Heart right ventricle (tissue), 16 donors: ENCODE data around the gene PPM1B. TPM values are rescaled to one million over a fixed set of nuclear protein-coding genes. Genes with fewer than 3 reads are reported as not detected.
A peak's percentile ranks its signal among the peaks of the same experiment; 100 is the strongest.
"Not testable (repeated sequence)": the region's sequence is repeated elsewhere in the genome, so short reads cannot be mapped to it uniquely, and the experiment has no call there.

ENCODE experiments used
- ATAC-seq, 8 donors: fragments of 200-7000 bp; cut with Tn5 transposase; one replicate each; pipeline ENCODE4 v1.9.1; 2020; ENCODE audit warnings: mild to moderate bottlenecking in 8 of 8, moderate library complexity in 8 of 8, moderate number of reproducible peaks in 1 of 8
- DNase-seq, 2 donors: peaks; one replicate each; pipeline ENCODE4 v3.0.0-alpha.2; 2020
- H3K27ac ChIP-seq, 10 donors: fragments of 200-600 bp; sonication (generic) in 2 of 10; one replicate each; pipeline versions ENCODE4 v1.5.0 to v1.8.0; 2020 to 2022; ENCODE audit warnings: mild to moderate bottlenecking in 3 of 10
- H3K27me3 ChIP-seq, 7 donors: fragments of 200-600 bp; one replicate each; pipeline ENCODE4 v1.8.0; 2021 to 2022; ENCODE audit warnings: mild to moderate bottlenecking in 2 of 7
- H3K36me3 ChIP-seq, 9 donors: fragments of 200-600 bp; sonication (generic) in 1 of 9; one replicate each; pipeline versions ENCODE4 v1.5.0 to v1.8.0; 2020 to 2022; ENCODE audit warnings: mild to moderate bottlenecking in 2 of 9
- H3K4me1 ChIP-seq, 9 donors: fragments of 200-600 bp; sonication (generic) in 1 of 9; one replicate each; pipeline versions ENCODE4 v1.5.0 to v1.8.0; 2020 to 2022; ENCODE audit warnings: mild to moderate bottlenecking in 4 of 9
- H3K4me3 ChIP-seq, 10 donors: fragments of 200-600 bp; sonication (generic) in 2 of 10; one replicate each; pipeline versions ENCODE4 v1.5.0 to v1.8.0; 2020 to 2022; ENCODE audit warnings: mild to moderate bottlenecking in 7 of 10, moderate library complexity in 2 of 10
- H3K9me3 ChIP-seq, 11 donors: fragments of 200-600 bp in 10 of 11; sonication (generic) in 2 of 11; one replicate each; pipeline versions ENCODE4 v1.5.0 to v1.8.0; 2013 to 2022; ENCODE audit warnings: mild to moderate bottlenecking in 2 of 11, control low read depth in 1 of 11, moderate library complexity in 1 of 11
- WGBS, 2 donors: extraction: QIAGEN DNeasy Blood & Tissue Kit; methylation state at CpG; one replicate each; pipeline ENCODE4 v1.1.7; 2013; ENCODE audit warnings: inconsistent platforms in 1 of 2; 5-methylcytosine and 5-hydroxymethylcytosine counted together
- intact Hi-C, 10 donors: fragments of 100-400 bp; cut with DNase I; formaldehyde crosslinking; loops; one replicate each; pipeline versions ENCODE4 v1.11.1 to v1.14.2; 2022
- polyA plus RNA-seq, 2 donors: library from polyadenylated mRNA; stranded (reverse); fragments of 200-250 nt; gene quantifications; one replicate each; pipeline ENCODE4 v1.2.3, GENCODE V29; 2013
- total RNA-seq, 10 donors: library from RNA; stranded (reverse); fragmentation: NEBNext Ultra II Directional in 3 of 10; extraction: Animal tissue kit (Norgen Biotek cat#: 25700) in 3 of 10; gene quantifications; one replicate each; pipeline versions ENCODE4 v1.2.1 to v1.2.4, GENCODE V29; 2021 to 2023
- TF ChIP-seq, protein P1 (sequence below), 9 donors: fragments of 200-600 bp; sonication (generic) in 2 of 9; IDR thresholded peaks; one replicate each; pipeline versions ENCODE4 v1.5.0 to v1.8.0; 2021 to 2022; ENCODE audit warnings: antibody characterized with exemption in 9 of 9, mild to moderate bottlenecking in 5 of 9, moderate library complexity in 1 of 9
- donor health status: Arrhythmogenic right ventricular cardiomyopathy.
- donor health status: ischemic (EF 13 %, LVEDD 7.1; RV severe dilation, severe dysfunction).
- donor health status: healthy with polysubstance abuse.
- donor health status: DM: no; HTN: yes; CAD: no.
- donor health status: DM: no; HTN: no; CAD: no.
- donor health status: ischemic (EF 25% LVEDD 6.9; RV normal size, moderate dysfunction).
- donor health status: ischemic (EF 25% LVEDD 5.7; RV mildly dilated, moderate dysfunction).
- donor health status: healthy.
- donor health status: DM: yes; HTN: yes; CAD: no.
- donor health status: Ischemic cardiomyopathy.
- donor health status: ischemic (EF 35%, LVEDD 5.7; RV mildly dilated, moderate dysfunction).
- donor health status: nonischemic (EF 11% LVEDD 7.7; RV severe dilation, severe dysfunction).
- donor health status: DM: yes; HTN: yes; CAD: no.
- donor health status: PGD.
- donor health status: ischemic (EF 29% LVEDD 5.4; RV normal size, mild dysfunction).
- donor health status: nonischemic (EF 23%, LVEDD 6.1; RV moderate dilation, normal function).

Gene PPM1B
- total and polyA plus RNA-seq, 12 donors, result 20.7 to 69.5 (median 55.2) TPM

DNA sequence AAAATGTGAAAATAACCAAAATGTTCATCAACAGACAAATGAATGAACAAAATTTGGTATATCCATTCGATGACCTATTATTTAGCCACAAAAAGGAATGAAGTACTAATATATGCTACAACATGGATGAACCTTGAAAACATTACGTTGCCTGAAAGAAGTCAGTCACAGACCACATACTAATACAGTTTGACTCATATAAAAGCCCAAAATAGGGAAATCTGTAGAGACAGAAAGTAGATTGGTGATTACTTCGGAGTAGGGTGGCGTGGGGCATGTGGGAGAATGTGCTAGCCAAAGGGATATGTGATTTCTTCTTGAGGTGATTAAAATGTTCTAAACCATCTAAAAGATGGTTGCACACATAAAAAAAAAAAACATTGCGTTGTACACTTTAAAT lies 44.2 kb upstream of the PPM1B start:
- DNase-seq (no peak), ATAC-seq (no peak)
- H3K36me3 ChIP-seq, result no peaks in the 10 kb centered on the region
- H3K4me3 ChIP-seq, result no peak overlapping the region
- H3K27ac ChIP-seq, result no peak overlapping the region
- no peaks in the 10 kb centered on the region for H3K9me3 ChIP-seq
- WGBS, 2 donors, result 93 to 94% methylated on average over 5 of the region's 5 CpGs
- intact Hi-C loops, result no loop called here
- TF ChIP-seq, protein P1, sequence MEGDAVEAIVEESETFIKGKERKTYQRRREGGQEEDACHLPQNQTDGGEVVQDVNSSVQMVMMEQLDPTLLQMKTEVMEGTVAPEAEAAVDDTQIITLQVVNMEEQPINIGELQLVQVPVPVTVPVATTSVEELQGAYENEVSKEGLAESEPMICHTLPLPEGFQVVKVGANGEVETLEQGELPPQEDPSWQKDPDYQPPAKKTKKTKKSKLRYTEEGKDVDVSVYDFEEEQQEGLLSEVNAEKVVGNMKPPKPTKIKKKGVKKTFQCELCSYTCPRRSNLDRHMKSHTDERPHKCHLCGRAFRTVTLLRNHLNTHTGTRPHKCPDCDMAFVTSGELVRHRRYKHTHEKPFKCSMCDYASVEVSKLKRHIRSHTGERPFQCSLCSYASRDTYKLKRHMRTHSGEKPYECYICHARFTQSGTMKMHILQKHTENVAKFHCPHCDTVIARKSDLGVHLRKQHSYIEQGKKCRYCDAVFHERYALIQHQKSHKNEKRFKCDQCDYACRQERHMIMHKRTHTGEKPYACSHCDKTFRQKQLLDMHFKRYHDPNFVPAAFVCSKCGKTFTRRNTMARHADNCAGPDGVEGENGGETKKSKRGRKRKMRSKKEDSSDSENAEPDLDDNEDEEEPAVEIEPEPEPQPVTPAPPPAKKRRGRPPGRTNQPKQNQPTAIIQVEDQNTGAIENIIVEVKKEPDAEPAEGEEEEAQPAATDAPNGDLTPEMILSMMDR (IDR thresholded peaks at IDR 0.05), result no peak
- peaks cover 0 to 20% (median 0%) of the 10 kb centered on the region in 9 donors for H3K4me1 ChIP-seq
- H3K27me3 ChIP-seq, result no peaks in the 10 kb centered on the region

DNA sequence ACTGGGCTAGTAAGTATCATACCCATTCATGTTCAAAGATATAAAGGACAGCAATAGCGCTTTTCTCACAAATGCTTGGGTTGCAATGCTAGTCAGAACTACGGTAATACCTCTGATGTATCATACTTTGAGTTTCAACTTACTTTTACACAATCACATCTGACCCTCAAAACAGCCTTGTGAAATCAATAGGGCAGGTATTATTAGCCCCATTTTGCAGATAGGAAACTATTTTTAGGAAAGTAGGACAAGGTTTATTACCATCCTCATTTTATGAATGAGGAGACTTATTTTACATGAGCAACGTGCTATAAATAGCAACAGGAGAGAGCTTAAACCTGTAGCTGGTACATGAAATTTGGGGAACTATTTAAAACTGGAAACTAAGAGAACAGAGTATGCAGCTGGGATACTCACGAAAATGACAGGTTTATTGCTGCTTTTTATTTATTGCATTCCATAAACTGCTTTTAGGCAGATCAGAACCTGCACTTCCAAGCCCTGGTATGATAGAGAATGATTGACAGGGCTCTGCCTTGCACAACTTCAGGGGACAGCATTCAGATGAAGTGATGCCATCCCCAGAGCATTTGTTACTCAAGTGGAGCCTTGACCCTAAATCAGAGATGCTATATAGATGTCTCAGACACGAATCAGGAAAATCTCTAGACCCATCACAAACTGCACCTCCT lies 42.4 kb upstream of the PPM1B start:
- 60 to 66% methylated on average over 5 of the region's 5 CpGs for WGBS, 2 donors

DNA sequence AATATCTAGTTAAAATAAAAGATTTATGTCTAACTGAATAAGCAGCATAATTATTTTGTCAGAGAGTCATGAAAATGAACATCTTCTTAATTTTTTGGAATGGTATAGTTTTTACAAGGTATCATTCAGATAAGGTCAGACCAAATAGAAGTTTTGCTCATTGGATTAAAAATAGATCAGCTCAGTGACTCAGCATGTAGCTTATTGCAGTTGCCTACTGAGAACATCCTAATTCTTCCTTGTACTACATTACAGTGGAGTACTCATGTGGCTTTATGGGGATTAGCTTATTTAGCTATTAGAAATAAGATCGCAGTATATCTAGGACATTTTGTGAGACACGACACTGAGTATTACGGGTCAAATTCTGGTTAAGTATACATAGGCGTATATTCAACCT lies 38.2 kb upstream of the PPM1B start:
- ATAC-seq, result peak in 6 of 8 donors; percentile 71 to 95 (median 84)
- peaks cover 0 to 7% (median 0%) of the 10 kb centered on the region in 11 donors for H3K9me3 ChIP-seq
- no peaks in the 10 kb centered on the region for H3K36me3 ChIP-seq
- peaks cover 0 to 19% (median 9%) of the 10 kb centered on the region in 9 donors for H3K4me1 ChIP-seq
- intact Hi-C loops, result no loop called here
- 66 to 67% methylated on average over 4 of the region's 4 CpGs for WGBS, 2 donors
- no peaks in the 10 kb centered on the region for H3K27me3 ChIP-seq
- peak overlapping the region in 9 of 10 donors; percentile 21 to 81 (median 50) for H3K27ac ChIP-seq
- no peak overlapping the region for H3K4me3 ChIP-seq
- TF ChIP-seq, protein P1 (IDR thresholded peaks at IDR 0.05), result no peak
- no peak for DNase-seq

More for the DNA sequence above, 42.4 kb upstream of the PPM1B start:
- DNase-seq (no peak), ATAC-seq (peak in 1 of 8 donors; percentile 85)
- TF ChIP-seq, protein P1 (IDR thresholded peaks at IDR 0.05), result no peak
- Histone ChIP-seq H3K36me3 (no peaks in the 10 kb centered on the region), H3K4me3 (no peak overlapping the region), H3K27me3 (no peaks in the 10 kb centered on the region), H3K4me1 (peaks cover 0 to 19% (median 9%) of the 10 kb centered on the region in 9 donors), H3K27ac (no peak overlapping the region), H3K9me3 (peaks cover 0 to 3% (median 0%) of the 10 kb centered on the region in 11 donors)
- intact Hi-C loops, result loop anchor here in 1 of 10 donors (5.0 kb wide), 1 partner anchor 41 kb away; the partner anchor contains the start of gene PPM1B

DNA sequence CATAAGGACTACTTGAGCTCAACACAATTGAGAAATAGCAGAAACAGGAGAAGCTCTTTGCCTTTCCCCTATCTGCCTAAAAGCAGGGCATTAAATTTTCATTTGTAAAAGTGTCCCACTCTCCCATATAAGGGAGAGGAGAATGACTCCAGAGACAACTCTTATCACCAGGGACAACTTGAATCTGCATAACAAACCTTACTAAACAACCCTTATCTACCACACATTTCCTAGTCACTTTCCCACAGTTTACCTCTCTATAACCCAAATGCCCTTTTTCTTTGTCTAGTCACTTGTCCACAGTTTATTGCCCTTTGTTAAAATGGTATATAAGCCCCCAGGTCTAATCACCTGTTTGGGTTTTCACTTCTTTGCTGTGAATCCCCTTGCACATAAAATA lies 37.5 kb upstream of the PPM1B start:
- Histone ChIP-seq H3K4me3 (no peak overlapping the region), H3K36me3 (no peaks in the 10 kb centered on the region), H3K4me1 (peaks cover 0 to 17% (median 8%) of the 10 kb centered on the region in 9 donors), H3K27ac (peak overlapping the region in 9 of 10 donors; percentile 21 to 81 (median 50)), H3K9me3 (peaks cover 0 to 7% (median 0%) of the 10 kb centered on the region in 11 donors), H3K27me3 (no peaks in the 10 kb centered on the region)
- TF ChIP-seq, protein P1 (IDR thresholded peaks at IDR 0.05), result no peak
- DNase-seq (no peak), ATAC-seq (no peak)
- intact Hi-C loops, result no loop called here

DNA sequence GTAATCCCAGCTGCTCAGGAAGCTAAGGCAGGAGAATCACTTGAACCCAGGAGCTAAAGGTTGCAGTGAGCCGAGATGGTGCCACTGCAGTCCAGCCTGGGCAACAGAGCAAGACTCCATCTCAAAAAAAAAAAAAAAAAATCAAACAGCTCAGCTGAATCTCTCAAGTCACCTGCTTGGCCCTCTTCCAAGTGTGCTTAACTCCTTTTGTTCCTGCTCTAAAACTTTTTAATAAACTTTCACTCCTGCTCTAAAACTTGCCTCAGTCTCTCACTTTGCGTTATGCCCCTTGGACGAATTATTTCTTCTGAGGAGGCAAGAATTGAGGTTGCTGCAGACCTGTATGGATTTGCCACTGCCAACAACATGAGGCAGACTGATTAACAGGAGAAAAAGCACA lies 35.1 kb upstream of the PPM1B start:
- ATAC-seq, H3K27ac ChIP-seq, H3K4me3 ChIP-seq, DNase-seq, intact Hi-C loops, H3K9me3 ChIP-seq, H3K36me3 ChIP-seq, H3K27me3 ChIP-seq: not testable (repeated sequence)
- peaks cover 0 to 17% (median 10%) of the 10 kb centered on the region in 9 donors for H3K4me1 ChIP-seq
- 92 to 95% methylated on average over 3 of the region's 3 CpGs for WGBS, 2 donors
